Measurements from ENCODE around the gene MORN1. TPM values are rescaled to one million over a fixed set of nuclear protein-coding genes. Genes with fewer than 3 reads are reported as not detected.
"Not testable (repeated sequence)": the region's sequence is repeated elsewhere in the genome, so short reads cannot be mapped to it uniquely, and the experiment has no call there.

Gene MORN1
- polyA plus RNA-seq (2013, experiment 1 of 2; ENCODE audit: insufficient read length), result 2.1 TPM
- 1.7 TPM for polyA plus RNA-seq (2013, experiment 2 of 2; ENCODE audit: insufficient read length)

- peak; percentile 99 for DNase-seq
Observed at GRCh38 chr1:2391041-2391930, at the start of gene MORN1, which contains the start of gene RER1. MORN1 (minus strand) TSS chr1:2391554; CDS start chr1:2391533, 21 bp downstream. RER1 (plus strand) TSS chr1:2391841; CDS start chr1:2395791, 3,950 bp downstream.

- DNase-seq, result not testable (repeated sequence)
Observed at GRCh38 chr1:2440346-2440745, 49.0 kb upstream of the MORN1 start.

- DNase-seq, result no peak
Observed at GRCh38 chr1:2439369-2439768, 48.0 kb upstream of the MORN1 start.

- DNase-seq, result no peak
Observed at GRCh38 chr1:2438641-2439040, 47.3 kb upstream of the MORN1 start.

GRCh38 chr1:2438038-2438437 is 46.7 kb upstream of the MORN1 start:
- DNase-seq, result no peak

GRCh38 chr1:2437617-2438016 is 46.3 kb upstream of the MORN1 start:
- DNase-seq, result no peak

GRCh38 chr1:2436876-2437275 is 45.5 kb upstream of the MORN1 start:
- no peak for DNase-seq

GRCh38 chr1:2435746-2436355 is 44.5 kb upstream of the MORN1 start:
- no peak for DNase-seq

GRCh38 chr1:2435091-2435490 is 43.7 kb upstream of the MORN1 start:
- no peak for DNase-seq

GRCh38 chr1:2433936-2434655 is 42.7 kb upstream of the MORN1 start:
- DNase-seq, result no peak

- DNase-seq, result no peak
Observed at GRCh38 chr1:2433196-2433595, 41.8 kb upstream of the MORN1 start.

GRCh38 chr1:2432441-2432844 is 41.1 kb upstream of the MORN1 start:
- DNase-seq, result no peak

- DNase-seq, result no peak
Observed at GRCh38 chr1:2431518-2431917, 40.2 kb upstream of the MORN1 start.

- no peak for DNase-seq
Observed at GRCh38 chr1:2431103-2431502, 39.7 kb upstream of the MORN1 start.

GRCh38 chr1:2430592-2430973 is 39.2 kb upstream of the MORN1 start:
- DNase-seq, result no peak

GRCh38 chr1:2429780-2430591 is 38.6 kb upstream of the MORN1 start:
- DNase-seq, result no peak

- no peak for DNase-seq
Observed at GRCh38 chr1:2428490-2428889, 37.1 kb upstream of the MORN1 start.

- no peak for DNase-seq
Observed at GRCh38 chr1:2427976-2428375, 36.6 kb upstream of the MORN1 start.

GRCh38 chr1:2427051-2427450 is 35.7 kb upstream of the MORN1 start:
- no peak for DNase-seq

GRCh38 chr1:2426540-2426939 is 35.2 kb upstream of the MORN1 start:
- no peak for DNase-seq

GRCh38 chr1:2425892-2426291 is 34.5 kb upstream of the MORN1 start:
- DNase-seq, result no peak

GRCh38 chr1:2422523-2422922 is 31.2 kb upstream of the MORN1 start:
- DNase-seq, result no peak

Data from fibroblast of skin of back (primary cell).